Measurements from ENCODE around the gene TRH. TPM values are rescaled to one million over a fixed set of nuclear protein-coding genes. Genes with fewer than 3 reads are reported as not detected.

TRH gene
- total and polyA plus RNA-seq, 9 of the 15 experiments (the other 6 are each of a cell fraction or from before 2014, with no cell fraction given) = not detected

DNA sequence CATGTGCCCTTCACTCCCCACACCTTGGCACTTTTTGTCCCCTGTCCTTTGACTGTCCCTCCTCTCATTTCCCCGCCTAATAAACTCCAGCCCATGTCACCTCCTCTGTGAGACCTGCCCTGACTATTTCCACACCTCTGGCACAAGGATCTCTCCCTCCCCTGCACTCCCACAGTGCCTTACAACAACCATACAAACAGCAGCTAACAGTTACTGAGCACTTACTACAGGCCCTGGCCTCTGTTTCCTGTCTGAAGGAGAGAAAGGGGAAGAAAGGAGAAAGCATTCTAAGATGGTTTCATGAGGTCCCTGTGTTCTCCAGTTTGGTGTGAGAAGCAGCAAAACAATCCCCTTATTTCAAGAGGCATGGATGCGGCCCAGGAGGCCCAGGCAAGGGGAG is 20.0 kb upstream of the TRH start:
- H4K20me1 ChIP-seq (replicated peaks; ENCODE audit: control insufficient read depth, insufficient read depth, low read length) = no peaks in the 10 kb centered on the region
- no peaks in the 10 kb centered on the region; a peak in 1 of 5 replicates for H3K4me1 ChIP-seq (replicated peaks in 1 of 2; ENCODE audit: control insufficient read depth in 2 of 2, insufficient read depth in 2 of 2, low read length in 2 of 2)
- no peak overlapping the region for H3K4me3 ChIP-seq
- no TSS peak for BruUV-seq (replicated peaks)
- no peaks in the 10 kb centered on the region for H3K79me2 ChIP-seq (ENCODE audit: control insufficient read depth, insufficient read depth, low read length)
- in situ Hi-C loops (cut with MboI) (no loop called here), intact Hi-C loops (cut with micrococcal nuclease) (no loop called here)
- no peak for FAIRE-seq
- peaks cover 0 to 33% of the 10 kb centered on the region in 2 experiments for H3K27me3 ChIP-seq (ENCODE audit: control insufficient read depth in 2 of 2, insufficient read depth in 2 of 2, low read length in 2 of 2)
- H3K9ac ChIP-seq (ENCODE audit: insufficient read depth in 1 of 2, low read depth in 2 of 2, low read length in 2 of 2) = no peak overlapping the region
- 0% methylated on average over 2 of the region's 2 CpGs for WGBS (ENCODE audit: insufficient coverage, low coverage, missing lambda C conversion rate)
- CTCF ChIA-PET (ENCODE audit: low intra/inter-chr PET ratio) = interaction anchor here (0.6 kb wide), 1 partner anchor 22 kb away, joined by 3 read pairs; no protein-coding TSS in a partner anchor
- no peak for DNase-seq (ENCODE audit: extremely low read depth in 1 of 4, low spot score in 3 of 4)
- H3K9me1 ChIP-seq (ENCODE audit: control insufficient read depth, insufficient read depth, low read length) = no peaks in the 10 kb centered on the region
- no peak overlapping the region for H3K27ac ChIP-seq (ENCODE audit: extremely low read depth, low read depth, low read length)
- POLR2A ChIA-PET = interaction anchor here (0.5 to 0.6 kb wide), 2 partner anchors 358 to 571 kb away, joined by 3 read pairs; no protein-coding TSS in a partner anchor
- no peaks in the 10 kb centered on the region for H3K36me3 ChIP-seq (ENCODE audit: control insufficient read depth, insufficient read depth, low read length)
- no peak overlapping the region for H3K4me2 ChIP-seq (ENCODE audit: insufficient read depth, low read length)
- H2AFZ ChIP-seq (ENCODE audit: low read depth, low read length) = no peak overlapping the region
- ATAC-seq = no peak
- TF ChIP-seq NFXL1 (CRISPR knock-in tag; IDR thresholded peaks at IDR 0.05) (no peak), PRPF4 (IDR thresholded peaks at IDR 0.05; ENCODE audit: insufficient read depth, low read depth, low read length, poor library complexity, severe bottlenecking) (no peak), LEF1 (IDR thresholded peaks at IDR 0.05) (no peak), ZKSCAN8 (CRISPR knock-in tag; IDR thresholded peaks at IDR 0.05) (no peak), KLF16 (IDR thresholded peaks at IDR 0.05) (no peak), ZNF354B (CRISPR knock-in tag; IDR thresholded peaks at IDR 0.05) (no peak), KAT7 (CRISPR knock-in tag; IDR thresholded peaks at IDR 0.05; ENCODE audit: borderline replicate concordance) (no peak), PML (IDR thresholded peaks at IDR 0.05; ENCODE audit: low read length) (no peak), HCFC1 (IDR thresholded peaks at IDR 0.05; ENCODE audit: low read depth, low read length) (no peak), ZNF449 (CRISPR knock-in tag; IDR thresholded peaks at IDR 0.05) (no peak), ZNF224 (CRISPR knock-in tag; IDR thresholded peaks at IDR 0.05) (no peak), ZNF512 (tag; IDR thresholded peaks at IDR 0.05) (no peak), TSC22D4 (tag; IDR thresholded peaks at IDR 0.05) (no peak), HDAC3 (IDR thresholded peaks at IDR 0.05; ENCODE audit: borderline replicate concordance, partially characterized antibody) (no peak)
- no peaks in the 10 kb centered on the region for H3K9me3 ChIP-seq (replicated peaks; ENCODE audit: control insufficient read depth, insufficient read depth, low read depth, low read length)

All from K562 (cell line).